HT-29 (cell line): ENCODE results near the gene GPR39. TPM values are rescaled to one million over a fixed set of nuclear protein-coding genes. Genes with fewer than 3 reads are reported as not detected.
A peak's percentile ranks its signal among the peaks of the same experiment; 100 is the strongest.
"Not testable (repeated sequence)": the region's sequence is repeated elsewhere in the genome, so short reads cannot be mapped to it uniquely, and the experiment has no call there.

Experiments
- DNase-seq: peaks from one replicate; pipeline ENCODE4 v3.0.0-alpha.2; 2015; ENCODE audit warnings: low spot score
- total RNA-seq: library from RNA; depleted of rRNA; stranded (reverse); fragments of >200 nt; shearing (Covaris generic); gene quantifications from 2 replicates; pipeline ENCODE4 v1.2.3, GENCODE V29; 2014

The GPR39 gene
- total RNA-seq, 1 experiment from 2014 or later, result 18.0 TPM

GRCh38 chr2:132489150-132489549 lies 72.5 kb downstream of the GPR39 start:
- no peak for DNase-seq

- no peak for DNase-seq
Measured at GRCh38 chr2:132495881-132496280, 79.3 kb downstream of the GPR39 start.

- no peak for DNase-seq
Measured at GRCh38 chr2:132496555-132496954, 80.0 kb downstream of the GPR39 start.

- no peak for DNase-seq
Measured at GRCh38 chr2:132497591-132497990, 81.0 kb downstream of the GPR39 start.

- no peak for DNase-seq
Measured at GRCh38 chr2:132503701-132504100, 87.1 kb downstream of the GPR39 start.

GRCh38 chr2:132515010-132515409 lies 98.4 kb downstream of the GPR39 start:
- DNase-seq, result peak; percentile 22

- no peak for DNase-seq
Measured at GRCh38 chr2:132517386-132517785, 100.8 kb downstream of the GPR39 start.

- DNase-seq, result no peak
Measured at GRCh38 chr2:132518302-132518701, 101.7 kb downstream of the GPR39 start.

- DNase-seq, result no peak
Measured at GRCh38 chr2:132519566-132519965, 103.0 kb downstream of the GPR39 start.

GRCh38 chr2:132521341-132521740 lies 104.7 kb downstream of the GPR39 start:
- DNase-seq, result no peak

- DNase-seq, result no peak
Measured at GRCh38 chr2:132522901-132523300, 106.3 kb downstream of the GPR39 start.

- DNase-seq, result not testable (repeated sequence)
Measured at GRCh38 chr2:132537061-132537460, 120.5 kb downstream of the GPR39 start.

GRCh38 chr2:132538331-132538855 lies 121.8 kb downstream of the GPR39 start:
- no peak for DNase-seq

GRCh38 chr2:132540166-132540565 lies 123.6 kb downstream of the GPR39 start:
- no peak for DNase-seq

- no peak for DNase-seq
Measured at GRCh38 chr2:132542953-132543569, 126.5 kb downstream of the GPR39 start.

GRCh38 chr2:132544006-132544630 lies 127.5 kb downstream of the GPR39 start:
- no peak for DNase-seq

- peak; percentile 70 for DNase-seq
Measured at GRCh38 chr2:132547090-132547687, 130.6 kb downstream of the GPR39 start.

- no peak for DNase-seq
Measured at GRCh38 chr2:132549935-132550670, 133.5 kb downstream of the GPR39 start.

GRCh38 chr2:132550946-132551345 lies 134.3 kb downstream of the GPR39 start:
- DNase-seq, result no peak

GRCh38 chr2:132557694-132558093 lies 141.1 kb downstream of the GPR39 start:
- no peak for DNase-seq

GRCh38 chr2:132559326-132559725 lies 142.7 kb downstream of the GPR39 start:
- DNase-seq, result no peak

- DNase-seq, result no peak
Measured at GRCh38 chr2:132559921-132560320, 143.3 kb downstream of the GPR39 start.
